Transverse colon (tissue), 4 donors: ENCODE results near the gene ATP6AP2. TPM values are rescaled to one million over a fixed set of nuclear protein-coding genes. Genes with fewer than 3 reads are reported as not detected.
"Not testable (repeated sequence)": the region's sequence is repeated elsewhere in the genome, so short reads cannot be mapped to it uniquely, and the experiment has no call there.

ENCODE experiments used
- DNase-seq: peaks from one replicate; pipeline ENCODE4 v3.0.0-alpha.2; 2019
- H3K27ac ChIP-seq, 4 donors: fragments of 200-600 bp; sonication (generic); 2 replicates each; pipeline ENCODE4 v1.5.1; 2016 to 2018; ENCODE audit warnings: inconsistent platforms in 4 of 4
- H3K27me3 ChIP-seq: fragments of 200-600 bp; sonication (generic); 2 replicates; pipeline ENCODE4 v1.5.1; 2017; ENCODE audit warnings: inconsistent platforms
- H3K36me3 ChIP-seq, 4 donors: fragments of 200-600 bp; sonication (generic); 2 replicates each; pipeline ENCODE4 v1.5.1; 2017 to 2019; ENCODE audit warnings: inconsistent platforms in 4 of 4
- H3K4me1 ChIP-seq, 4 donors: fragments of 200-600 bp; sonication (generic); 2 replicates each; pipeline ENCODE4 v1.5.1; 2017 to 2020; ENCODE audit warnings: inconsistent platforms in 4 of 4
- H3K4me3 ChIP-seq, 4 donors: fragments of 200-600 bp; sonication (generic); 1 replicate in 1 of 4; 2 replicates in 3 of 4; pipeline versions ENCODE4 v1.5.1 to v1.6.1; 2017 to 2019; ENCODE audit warnings: inconsistent platforms in 4 of 4
- H3K9me3 ChIP-seq, 2 donors: fragments of 200-600 bp; sonication (generic); 2 replicates each; pipeline ENCODE4 v1.5.1; 2017 to 2019; ENCODE audit warnings: inconsistent platforms in 2 of 2
- CTCF ChIP-seq, 5 experiments: fragments of 200-600 bp in 3 of 5; fragments of 450-650 bp in 2 of 5; sonication (generic) in 3 of 5; IDR thresholded peaks; 1 replicate in 2 of 5; 2 replicates in 3 of 5; pipeline ENCODE4 v1.5.1; 2016 to 2017; ENCODE audit warnings: antibody characterized with exemption in 5 of 5, inconsistent platforms in 3 of 5, mild to moderate bottlenecking in 2 of 5, moderate library complexity in 1 of 5
- EP300 ChIP-seq: sonication (generic); formaldehyde crosslinking; IDR thresholded peaks from one replicate; pipeline ENCODE4 v1.6.1; 2017; ENCODE audit warnings: antibody characterized with exemption, low read depth
- POLR2A ChIP-seq: fragments of 450-650 bp; IDR thresholded peaks from one replicate; pipeline ENCODE4 v1.6.1; 2016; ENCODE audit warnings: antibody characterized with exemption, mild to moderate bottlenecking, moderate library complexity
- POLR2AphosphoS5 ChIP-seq, 3 donors: sonication (generic); formaldehyde crosslinking; IDR thresholded peaks; one replicate each; pipeline ENCODE4 v1.6.1; 2016; ENCODE audit warnings: antibody characterized with exemption in 3 of 3
- WGBS, 2 donors: methylation state at CpG; one replicate each; pipeline ENCODE4 v1.1.5; 2018; ENCODE audit warnings: low coverage in 1 of 2; 5-methylcytosine and 5-hydroxymethylcytosine counted together
- in situ Hi-C, 4 donors: fragments of 200-750 bp; cut with MboI; loops; one replicate each; pipeline versions ENCODE4 v1.15.0 to v1.15.1; 2017; ENCODE audit warnings: low sequenced_read_pairs in 3 of 4, low pct_ligation_motif_present in 1 of 4, low pct_unique_long_range_greater_than_20kb in 1 of 4
- intact Hi-C: fragments of 100-400 bp; cut with DNase I; formaldehyde crosslinking; loops from one replicate; pipeline ENCODE4 v1.15.1; 2023; ENCODE audit warnings: low total_unique reads
- total RNA-seq, 4 donors: library from RNA; depleted of rRNA; stranded (reverse); fragments of >200 nt; gene quantifications; one replicate each; pipeline ENCODE4 v1.1.0, GENCODE V29; 2016

ATP6AP2 gene
- total RNA-seq, 4 donors from 2014 or later: 10.3 to 95.9 (median 62.3) TPM

- no peak overlapping the region for H3K27ac ChIP-seq
- peaks cover 3 to 13% (median 6%) of the 10 kb centered on the region in 4 donors for H3K4me1 ChIP-seq
- in situ Hi-C loops: no loop called here
- WGBS, 2 donors: 74 to 100% methylated on average over 1 to 2 of the region's 2 CpGs
- H3K27me3 ChIP-seq: no peaks in the 10 kb centered on the region
- TF ChIP-seq POLR2A (no peak), EP300 (no peak), POLR2AphosphoS5 (IDR thresholded peaks at IDR 0.05) (no peak), CTCF (IDR thresholded peaks at IDR 0.05) (no peak)
- no peak for DNase-seq
- no peaks in the 10 kb centered on the region for H3K36me3 ChIP-seq
- no peaks in the 10 kb centered on the region for H3K9me3 ChIP-seq
- intact Hi-C loops: no loop called here
- no peak overlapping the region for H3K4me3 ChIP-seq
These were observed 2.0 kb downstream of the ATP6AP2 start for GRCh38 chrX:40582811-40583210.

- H3K4me1 ChIP-seq, H3K36me3 ChIP-seq, H3K27me3 ChIP-seq, intact Hi-C loops, H3K27ac ChIP-seq, in situ Hi-C loops, H3K4me3 ChIP-seq, H3K9me3 ChIP-seq, DNase-seq: not testable (repeated sequence)
- 38% methylated on average over 1 of the region's 1 CpG; no CpG with 5 or more reads in 1 of the 2 donors for WGBS, 2 donors
These were observed 6.9 kb downstream of the ATP6AP2 start for GRCh38 chrX:40587623-40588022.

- H3K27me3 ChIP-seq, H3K36me3 ChIP-seq, H3K4me3 ChIP-seq, intact Hi-C loops, in situ Hi-C loops, DNase-seq, H3K9me3 ChIP-seq, H3K4me1 ChIP-seq, H3K27ac ChIP-seq: not testable (repeated sequence)
- 86 to 88% methylated on average over 3 to 6 of the region's 6 CpGs for WGBS, 2 donors
These were observed 9.0 kb downstream of the ATP6AP2 start for GRCh38 chrX:40589616-40590321.

- in situ Hi-C loops (no loop called here), intact Hi-C loops (no loop called here)
- Histone ChIP-seq H3K27ac (no peak overlapping the region), H3K4me1 (no peaks in the 10 kb centered on the region), H3K36me3 (no peaks in the 10 kb centered on the region), H3K4me3 (no peak overlapping the region), H3K27me3 (no peaks in the 10 kb centered on the region), H3K9me3 (no peaks in the 10 kb centered on the region)
- no peak for DNase-seq
- WGBS, 2 donors: 92 to 95% methylated on average over 3 to 6 of the region's 6 CpGs
- TF ChIP-seq POLR2AphosphoS5 (IDR thresholded peaks at IDR 0.05): no peak
- TF ChIP-seq EP300: no peak
- no peak for TF ChIP-seq CTCF (IDR thresholded peaks at IDR 0.05)
- TF ChIP-seq POLR2A: no peak
These were observed 22.7 kb downstream of the ATP6AP2 start for GRCh38 chrX:40603446-40603845.

GRCh38 chrX:40607381-40607780 lies 26.6 kb downstream of the ATP6AP2 start:
- no peak for DNase-seq
- in situ Hi-C loops: no loop called here
- no peak overlapping the region for H3K4me3 ChIP-seq
- no peak for TF ChIP-seq CTCF (IDR thresholded peaks at IDR 0.05)
- no peak for TF ChIP-seq EP300
- TF ChIP-seq POLR2AphosphoS5 (IDR thresholded peaks at IDR 0.05): no peak
- no peak for TF ChIP-seq POLR2A
- intact Hi-C loops: no loop called here
- no peaks in the 10 kb centered on the region for H3K27me3 ChIP-seq
- H3K9me3 ChIP-seq: no peaks in the 10 kb centered on the region
- WGBS, 2 donors: 69 to 84% methylated on average over 3 of the region's 3 CpGs
- no peak overlapping the region for H3K27ac ChIP-seq
- H3K36me3 ChIP-seq: no peaks in the 10 kb centered on the region
- no peaks in the 10 kb centered on the region for H3K4me1 ChIP-seq
